Mesothelial cell of epicardium (in vitro differentiated cells): ENCODE measurements around the gene TDRD12. TPM values are rescaled to one million over a fixed set of nuclear protein-coding genes. Genes with fewer than 3 reads are reported as not detected.
"Not testable (repeated sequence)": the region's sequence is repeated elsewhere in the genome, so short reads cannot be mapped to it uniquely, and the experiment has no call there.

Experiments used
- DNase-seq, 2 experiments: peaks; one replicate each; pipeline ENCODE4 v3.0.0; 2021; ENCODE audit warnings: low spot score in 2 of 2; ENCODE audit not compliant: unreplicated experiment in 2 of 2
- H3K27ac Mint-ChIP-seq: 2 replicates; pipeline ENCODE4 v1.8.0; 2021; ENCODE audit warnings: mixed read lengths
- H3K27me3 Mint-ChIP-seq: 2 replicates; pipeline ENCODE4 v1.8.0; 2021; ENCODE audit warnings: low read depth, mixed read lengths
- H3K36me3 Mint-ChIP-seq: 2 replicates; pipeline ENCODE4 v1.8.0; 2021; ENCODE audit warnings: mixed read lengths
- H3K4me1 Mint-ChIP-seq: 2 replicates; pipeline ENCODE4 v1.8.0; 2021; ENCODE audit warnings: mixed read lengths
- H3K4me3 Mint-ChIP-seq: 2 replicates; pipeline ENCODE4 v1.8.0; 2021; ENCODE audit warnings: mild to moderate bottlenecking, moderate library complexity, mixed read lengths
- H3K9me3 Mint-ChIP-seq: 2 replicates; pipeline ENCODE4 v1.8.0; 2021; ENCODE audit warnings: mixed read lengths
- total RNA-seq: library from RNA; stranded (reverse); gene quantifications from 3 replicates; pipeline ENCODE4 v1.2.1, GENCODE V29; 2021
- TF ChIP-seq, protein P1 (sequence below): fragments of 200-600 bp; sonication (generic); IDR thresholded peaks from one replicate; pipeline ENCODE4 v1.5.0; 2021; ENCODE audit warnings: antibody characterized with exemption; ENCODE audit not compliant: unreplicated experiment

The TDRD12 gene
- total RNA-seq, 1 donor from 2014 or later: 0.63 TPM

DNA sequence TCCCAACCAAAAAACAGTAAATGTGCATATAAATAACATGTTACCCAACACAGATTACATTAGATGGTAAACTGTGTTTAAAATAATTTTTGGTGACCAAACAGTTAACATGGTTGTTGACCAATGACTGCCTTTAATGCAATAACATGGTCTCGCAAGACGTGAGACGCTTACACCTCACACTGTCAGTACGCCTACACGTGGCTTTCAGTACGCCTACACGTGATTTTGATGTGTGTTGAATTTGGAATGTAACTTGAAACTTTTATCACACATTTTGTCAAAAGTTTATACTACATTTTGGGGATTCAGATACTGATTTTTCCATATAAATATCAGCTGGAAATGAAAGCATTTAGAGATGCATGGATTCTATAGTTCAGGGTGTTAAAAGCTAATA is 118.0 kb downstream of the TDRD12 start:
- H3K27me3 Mint-ChIP-seq: no peaks in the 10 kb centered on the region
- peaks cover 6% of the 10 kb centered on the region for H3K36me3 Mint-ChIP-seq
- DNase-seq: no peak
- TF ChIP-seq, protein P1, sequence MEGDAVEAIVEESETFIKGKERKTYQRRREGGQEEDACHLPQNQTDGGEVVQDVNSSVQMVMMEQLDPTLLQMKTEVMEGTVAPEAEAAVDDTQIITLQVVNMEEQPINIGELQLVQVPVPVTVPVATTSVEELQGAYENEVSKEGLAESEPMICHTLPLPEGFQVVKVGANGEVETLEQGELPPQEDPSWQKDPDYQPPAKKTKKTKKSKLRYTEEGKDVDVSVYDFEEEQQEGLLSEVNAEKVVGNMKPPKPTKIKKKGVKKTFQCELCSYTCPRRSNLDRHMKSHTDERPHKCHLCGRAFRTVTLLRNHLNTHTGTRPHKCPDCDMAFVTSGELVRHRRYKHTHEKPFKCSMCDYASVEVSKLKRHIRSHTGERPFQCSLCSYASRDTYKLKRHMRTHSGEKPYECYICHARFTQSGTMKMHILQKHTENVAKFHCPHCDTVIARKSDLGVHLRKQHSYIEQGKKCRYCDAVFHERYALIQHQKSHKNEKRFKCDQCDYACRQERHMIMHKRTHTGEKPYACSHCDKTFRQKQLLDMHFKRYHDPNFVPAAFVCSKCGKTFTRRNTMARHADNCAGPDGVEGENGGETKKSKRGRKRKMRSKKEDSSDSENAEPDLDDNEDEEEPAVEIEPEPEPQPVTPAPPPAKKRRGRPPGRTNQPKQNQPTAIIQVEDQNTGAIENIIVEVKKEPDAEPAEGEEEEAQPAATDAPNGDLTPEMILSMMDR: no peak
- H3K4me1 Mint-ChIP-seq: no peaks in the 10 kb centered on the region
- no peak overlapping the region for H3K27ac Mint-ChIP-seq
- no peak overlapping the region for H3K4me3 Mint-ChIP-seq
- peaks cover 19% of the 10 kb centered on the region for H3K9me3 Mint-ChIP-seq

DNA sequence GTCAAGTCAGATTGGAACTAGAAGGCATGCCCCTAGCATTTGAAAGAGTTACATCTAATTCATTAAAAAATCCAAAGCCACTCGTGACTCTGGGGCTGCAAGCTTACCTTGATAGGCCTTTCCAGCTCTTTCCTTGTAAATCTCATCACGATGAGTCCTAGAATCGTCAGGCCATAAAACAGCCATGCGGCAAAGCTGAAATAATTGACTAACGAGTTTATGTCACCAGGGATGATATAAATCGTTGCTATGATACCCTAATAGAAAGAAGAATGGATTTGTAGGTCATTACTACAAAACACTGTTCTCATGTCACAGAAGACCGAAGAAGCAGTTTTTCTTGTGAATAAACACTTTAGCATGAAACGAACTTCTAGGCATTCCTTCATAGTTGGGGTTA is 122.5 kb downstream of the TDRD12 start:
- H3K4me1 Mint-ChIP-seq: no peaks in the 10 kb centered on the region
- H3K4me3 Mint-ChIP-seq: no peak overlapping the region
- TF ChIP-seq, protein P1: no peak
- no peaks in the 10 kb centered on the region for H3K27me3 Mint-ChIP-seq
- peaks cover 6% of the 10 kb centered on the region for H3K36me3 Mint-ChIP-seq
- H3K9me3 Mint-ChIP-seq: peaks cover 19% of the 10 kb centered on the region
- no peak overlapping the region for H3K27ac Mint-ChIP-seq
- no peak for DNase-seq

DNA sequence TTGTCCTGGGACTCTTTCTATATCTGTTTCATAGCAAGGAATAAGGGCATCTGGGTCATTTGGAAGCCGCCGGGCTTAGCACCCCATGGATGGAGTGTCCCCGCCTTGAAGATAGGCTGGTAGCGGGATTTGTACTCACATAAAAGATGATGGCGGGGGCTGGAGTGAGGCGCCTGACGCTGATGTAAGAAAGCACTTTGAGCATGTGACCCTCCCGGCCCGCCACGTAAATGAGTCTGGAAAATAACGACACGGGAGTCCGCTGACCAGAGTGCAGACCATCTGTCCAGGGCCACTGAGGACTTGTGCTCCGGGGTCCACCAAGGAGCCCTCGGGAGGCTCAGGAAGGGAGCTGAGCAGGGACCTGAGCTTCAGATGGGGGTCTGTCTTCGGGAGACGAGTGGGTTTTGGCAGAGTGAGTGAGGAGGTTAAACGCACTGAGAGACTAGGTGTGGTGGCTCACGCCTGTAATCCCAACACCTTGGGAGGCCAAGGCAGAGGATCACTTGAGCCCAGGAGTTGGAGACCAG is 124.2 kb downstream of the TDRD12 start:
- DNase-seq: no peak
- Mint-ChIP-seq H3K36me3 (peaks cover 6% of the 10 kb centered on the region), H3K9me3 (peaks cover 19% of the 10 kb centered on the region), H3K4me1 (no peaks in the 10 kb centered on the region), H3K27me3 (no peaks in the 10 kb centered on the region), H3K4me3 (no peak overlapping the region), H3K27ac (no peak overlapping the region)
- TF ChIP-seq, protein P1: no peak

DNA sequence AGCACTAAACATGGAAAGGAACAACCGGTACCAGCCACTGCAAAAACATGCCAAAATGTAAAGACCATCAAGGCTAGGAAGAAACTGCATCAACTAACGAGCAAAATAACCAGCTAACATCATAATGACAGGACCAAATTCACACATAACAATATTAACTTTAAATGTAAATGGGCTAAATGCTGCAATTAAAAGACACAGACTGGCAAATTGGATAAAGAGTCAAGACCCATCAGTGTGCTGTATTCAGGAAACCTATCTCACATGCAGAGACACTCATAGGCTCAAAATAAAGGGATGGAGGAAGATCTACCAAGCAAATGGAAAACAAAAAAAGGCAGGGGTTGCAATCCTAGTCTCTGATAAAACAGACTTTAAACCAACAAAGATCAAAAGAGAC is 128.5 kb downstream of the TDRD12 start:
- H3K4me3 Mint-ChIP-seq: not testable (repeated sequence)

DNA sequence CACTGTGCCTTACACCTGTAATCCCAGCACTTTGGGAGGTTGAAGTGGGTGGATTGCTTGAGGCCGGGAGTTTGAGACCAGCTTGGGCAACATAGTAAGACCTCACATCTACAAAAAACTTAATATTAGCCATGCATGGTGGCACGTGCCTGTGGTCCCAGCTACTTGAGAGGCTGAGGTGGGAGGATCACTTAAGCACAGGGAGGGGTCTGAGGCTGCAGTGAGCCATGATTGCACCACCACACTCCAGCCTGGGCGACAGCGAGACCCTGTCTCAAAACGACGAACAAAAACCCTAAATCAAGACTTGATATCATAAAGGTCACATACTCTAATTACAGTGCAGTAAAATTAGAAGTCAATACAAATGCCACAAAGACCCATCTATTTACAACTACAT is 132.6 kb downstream of the TDRD12 start:
- H3K4me3 Mint-ChIP-seq: no peak overlapping the region
- no peak overlapping the region for H3K27ac Mint-ChIP-seq
- no peak for DNase-seq
- no peaks in the 10 kb centered on the region for H3K4me1 Mint-ChIP-seq
- TF ChIP-seq, protein P1: no peak
- H3K36me3 Mint-ChIP-seq: no peaks in the 10 kb centered on the region
- no peaks in the 10 kb centered on the region for H3K27me3 Mint-ChIP-seq
- no peaks in the 10 kb centered on the region for H3K9me3 Mint-ChIP-seq

More for the DNA sequence above, 128.5 kb downstream of the TDRD12 start:
- not testable (repeated sequence) for H3K36me3 Mint-ChIP-seq, H3K9me3 Mint-ChIP-seq, H3K4me1 Mint-ChIP-seq, H3K27ac Mint-ChIP-seq, H3K27me3 Mint-ChIP-seq, DNase-seq

DNA sequence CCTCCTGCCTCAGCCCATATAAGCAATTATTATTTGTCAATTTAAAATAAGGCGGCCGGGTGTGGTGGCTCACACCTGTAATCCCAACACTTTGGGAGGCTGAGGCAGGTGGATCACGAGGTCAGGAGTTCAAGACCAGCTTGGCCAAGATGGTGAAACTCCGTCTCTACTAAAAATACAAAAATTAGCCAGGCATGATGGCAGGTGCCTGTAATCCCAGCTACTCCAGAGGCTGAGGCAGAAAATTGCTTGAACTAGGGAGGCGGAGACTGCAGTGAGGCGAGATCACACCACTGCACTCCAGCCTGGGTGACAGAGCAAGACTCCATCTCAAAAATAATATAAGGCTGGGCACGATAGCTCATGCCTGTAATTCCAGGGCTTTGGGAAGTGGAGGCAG is 137.3 kb downstream of the TDRD12 start:
- not testable (repeated sequence) for DNase-seq, H3K36me3 Mint-ChIP-seq

DNA sequence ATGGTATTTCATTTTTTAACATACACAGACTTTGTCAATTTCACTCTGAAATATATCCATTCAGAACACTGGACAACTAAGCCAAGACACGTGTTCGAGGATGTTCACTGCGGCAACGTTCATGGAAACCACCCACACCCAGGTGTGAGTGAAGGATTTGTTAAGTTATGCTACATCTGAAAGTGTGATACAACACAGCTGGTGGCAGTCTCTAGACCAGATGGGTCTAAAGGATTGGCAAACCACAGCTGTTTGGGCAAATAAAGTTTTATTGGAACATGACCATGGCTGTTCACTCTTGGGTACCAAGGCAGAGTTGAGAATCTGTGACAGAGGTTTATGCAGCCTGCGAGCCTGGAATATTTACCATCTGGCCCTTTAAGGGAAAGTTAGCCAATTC is 138.0 kb downstream of the TDRD12 start:
- Mint-ChIP-seq H3K27me3 (no peaks in the 10 kb centered on the region), H3K9me3 (no peaks in the 10 kb centered on the region), H3K27ac (no peak overlapping the region), H3K36me3 (no peaks in the 10 kb centered on the region), H3K4me1 (no peaks in the 10 kb centered on the region), H3K4me3 (no peak overlapping the region)
- TF ChIP-seq, protein P1: no peak
- DNase-seq: no peak

More for the DNA sequence above, 137.3 kb downstream of the TDRD12 start:
- H3K27me3 Mint-ChIP-seq, H3K9me3 Mint-ChIP-seq, H3K4me1 Mint-ChIP-seq, H3K4me3 Mint-ChIP-seq, H3K27ac Mint-ChIP-seq: not testable (repeated sequence)
